Measurements from ENCODE around the gene KRTAP5-2. TPM values are rescaled to one million over a fixed set of nuclear protein-coding genes. Genes with fewer than 3 reads are reported as not detected.

The KRTAP5-2 gene
- total and polyA plus RNA-seq, 9 of the 15 experiments (the other 6 are each of a cell fraction or from before 2014, with no cell fraction given), result not detected

GRCh38 chr11:1566381-1567051 lies 31.6 kb downstream of the KRTAP5-2 start:
- Histone ChIP-seq H3K27me3 (ENCODE audit: control insufficient read depth in 2 of 2, insufficient read depth in 2 of 2, low read length in 2 of 2) (peaks cover 0 to 27% of the 10 kb centered on the region in 2 experiments; a peak in 2 of 5 replicates), H3K36me3 (ENCODE audit: control insufficient read depth, insufficient read depth, low read length) (no peaks in the 10 kb centered on the region), H2AFZ (ENCODE audit: low read depth, low read length) (no peak overlapping the region), H3K9me1 (ENCODE audit: control insufficient read depth, insufficient read depth, low read length) (peaks cover 3% of the 10 kb centered on the region), H3K4me3 (no peak overlapping the region), H3K9me3 (replicated peaks; ENCODE audit: control insufficient read depth, insufficient read depth, low read depth, low read length) (no peaks in the 10 kb centered on the region), H3K27ac (ENCODE audit: extremely low read depth, low read depth, low read length) (no peak overlapping the region), H4K20me1 (replicated peaks; ENCODE audit: control insufficient read depth, insufficient read depth, low read length) (peaks cover 64% of the 10 kb centered on the region), H3K4me1 (replicated peaks in 1 of 2; ENCODE audit: control insufficient read depth in 2 of 2, insufficient read depth in 2 of 2, low read length in 2 of 2) (peaks cover 0 to 53% of the 10 kb centered on the region in 2 experiments; a peak in 3 of 5 replicates), H3K9ac (ENCODE audit: insufficient read depth in 1 of 2, low read depth in 2 of 2, low read length in 2 of 2) (no peak overlapping the region), H3K79me2 (ENCODE audit: control insufficient read depth, insufficient read depth, low read length) (no peaks in the 10 kb centered on the region), H3K4me2 (ENCODE audit: insufficient read depth, low read length) (no peak overlapping the region)
- intact Hi-C loops (cut with micrococcal nuclease), result no loop called here
- FAIRE-seq (no peak), ATAC-seq (peak; percentile 58), DNase-seq (ENCODE audit: extremely low read depth in 1 of 4, low spot score in 3 of 4) (peak in 1 of 4 experiments; percentile 38)
- BruUV-seq (replicated peaks), result no TSS peak
- ChIA-PET POLR2A (interaction anchor here (0.6 to 1.6 kb wide), 5 partner anchors 8 to 253 kb away, joined by 3 to 5 read pairs (median 4); no protein-coding TSS in a partner anchor), CTCF (ENCODE audit: low intra/inter-chr PET ratio) (no interaction called here)
- 7% methylated on average over 18 of the region's 20 CpGs for WGBS (ENCODE audit: insufficient coverage, low coverage, missing lambda C conversion rate)
- TF ChIP-seq CTCFL (IDR thresholded peaks at IDR 0.05; ENCODE audit: borderline replicate concordance, insufficient read depth, low read depth, low read length, poor library complexity, severe bottlenecking), result peak; percentile 67
- peak in 2 of 3 experiments; percentile 51 to 72; a peak in 4 of 6 replicates for TF ChIP-seq CTCF (IDR thresholded peaks at IDR 0.05 in 2 of 3, conservative IDR thresholded peaks at IDR 0.05 in 1 of 3; ENCODE audit: insufficient read depth in 2 of 3, low read depth in 1 of 3, low read length in 3 of 3)
- no peak for TF ChIP-seq ZHX1 (conservative IDR thresholded peaks at IDR 0.05; ENCODE audit: low read length)
- TF ChIP-seq PKNOX1 (IDR thresholded peaks at IDR 0.05), result 0 out of 2 replicates have a peak, but pooled peaks have one; percentile 14
- in situ Hi-C loops (cut with MboI), result no loop called here

Data from K562 (cell line).